NCI-H1048 (cell line): ENCODE measurements around the gene MACF1.
"Not testable (repeated sequence)": the region's sequence is repeated elsewhere in the genome, so short reads cannot be mapped to it uniquely, and the experiment has no call there.

Experiments
- DNase-seq: peaks from one replicate; lab custom pipeline; 2025; lab: John Stamatoyannopoulos, UW

Gene MACF1

GRCh38 chr1:39204441-39205081 lies at the start of gene MACF1:
TSS of gene MACF1 (plus strand) at chr1:39204695. CDS start at chr1:39205023, 328 bp downstream.
- no peak for DNase-seq

- DNase-seq = no peak
Observed at GRCh38 chr1:39157304-39157703, 47.2 kb upstream of the MACF1 start.

GRCh38 chr1:39158327-39159086 lies 46.0 kb upstream of the MACF1 start:
- peak; percentile 11 for DNase-seq

- DNase-seq = no peak
Observed at GRCh38 chr1:39159224-39160036, 45.1 kb upstream of the MACF1 start.

GRCh38 chr1:39160703-39161102 lies 43.8 kb upstream of the MACF1 start:
- no peak for DNase-seq

GRCh38 chr1:39161811-39162210 lies 42.7 kb upstream of the MACF1 start:
- DNase-seq = not testable (repeated sequence)

GRCh38 chr1:39163469-39163868 lies 41.0 kb upstream of the MACF1 start:
- no peak for DNase-seq

GRCh38 chr1:39164256-39164655 lies 40.2 kb upstream of the MACF1 start:
- no peak for DNase-seq

- DNase-seq = no peak
Observed at GRCh38 chr1:39165049-39165448, 39.4 kb upstream of the MACF1 start.

GRCh38 chr1:39165488-39165887 lies 39.0 kb upstream of the MACF1 start:
- no peak for DNase-seq

GRCh38 chr1:39167632-39168209 lies 36.8 kb upstream of the MACF1 start:
- no peak for DNase-seq

- DNase-seq = no peak
Observed at GRCh38 chr1:39168301-39169080, 36.0 kb upstream of the MACF1 start.

- DNase-seq = no peak
Observed at GRCh38 chr1:39170731-39171667, 33.5 kb upstream of the MACF1 start.

- DNase-seq = no peak
Observed at GRCh38 chr1:39173119-39173994, 31.1 kb upstream of the MACF1 start.

- DNase-seq = no peak
Observed at GRCh38 chr1:39173995-39174380, 30.5 kb upstream of the MACF1 start.

- DNase-seq = no peak
Observed at GRCh38 chr1:39174390-39175081, 30.0 kb upstream of the MACF1 start.

GRCh38 chr1:39177706-39178105 lies 26.8 kb upstream of the MACF1 start:
- DNase-seq = no peak

GRCh38 chr1:39178541-39179431 lies 25.7 kb upstream of the MACF1 start:
- no peak for DNase-seq
